HG02943 (cell line): ENCODE results near the gene MAP3K4.
"Not testable (repeated sequence)": the region's sequence is repeated elsewhere in the genome, so short reads cannot be mapped to it uniquely, and the experiment has no call there.

Experiments used
- ATAC-seq: cut with Tn5 transposase; IDR thresholded peaks from one replicate; pipeline ENCODE4 v1.9.1; 2021; ENCODE audit warnings: mild to moderate bottlenecking, low read depth, moderate library complexity; ENCODE audit not compliant: unreplicated experiment

Gene MAP3K4

GRCh38 chr6:161111261-161111660 lies 119.7 kb downstream of the MAP3K4 start:
- ATAC-seq: no peak

DNA sequence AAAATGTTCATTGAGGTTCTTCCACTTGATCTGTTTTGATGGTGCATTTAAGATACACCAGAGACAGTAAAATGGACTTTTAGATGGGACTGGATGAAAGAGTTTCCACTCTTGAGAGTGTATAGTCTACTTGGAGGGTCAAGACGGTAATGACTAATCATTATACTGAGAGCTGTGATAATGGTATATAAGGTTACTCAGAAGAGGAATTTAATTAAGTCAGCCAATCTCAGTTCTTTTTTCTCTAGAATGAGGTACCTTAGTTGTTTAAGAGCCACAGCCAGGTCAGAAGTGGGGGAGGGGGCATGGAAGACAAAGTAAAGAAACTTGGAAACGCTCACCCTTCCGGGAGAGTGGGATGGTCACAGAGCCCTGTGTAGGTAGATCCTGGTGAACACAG lies 123.9 kb downstream of the MAP3K4 start:
- ATAC-seq: no peak

DNA sequence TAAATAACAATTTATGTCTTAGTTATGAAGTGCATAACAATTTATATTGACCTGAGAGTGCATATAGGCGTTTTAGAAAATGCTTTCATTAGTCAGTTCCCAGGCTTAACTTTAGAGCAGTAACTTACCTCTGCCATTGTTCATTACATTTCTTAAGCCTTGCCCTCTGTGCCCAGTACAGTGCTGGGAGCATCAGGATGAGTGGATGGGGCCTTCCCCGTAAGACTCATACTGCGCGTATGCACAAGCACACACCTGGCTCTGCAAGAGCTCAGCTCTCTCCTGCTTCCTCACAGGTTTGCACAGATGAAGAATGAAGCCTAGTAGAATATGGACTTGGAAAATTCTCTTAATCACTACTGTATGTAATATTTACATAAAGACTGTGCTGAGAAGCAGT lies 125.0 kb downstream of the MAP3K4 start:
- no peak for ATAC-seq

DNA sequence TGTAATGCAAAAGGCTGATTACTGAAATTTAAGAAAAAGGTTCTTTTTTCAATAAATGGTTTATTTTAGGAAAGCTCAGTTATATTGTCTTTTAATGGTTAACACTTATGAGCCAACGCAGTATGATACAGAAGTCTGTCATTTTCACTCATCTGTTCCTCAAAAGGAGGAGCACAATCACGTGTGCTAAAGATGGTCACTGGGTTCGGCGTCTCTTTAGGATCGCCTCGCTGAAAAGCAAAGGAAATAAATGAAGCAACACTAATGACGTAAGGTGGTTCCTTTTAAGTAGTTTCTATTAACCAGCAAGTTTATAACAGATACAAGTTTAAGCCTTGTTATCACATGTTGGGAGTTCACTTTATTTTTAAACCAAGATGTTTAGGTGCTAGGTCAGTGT lies 125.7 kb downstream of the MAP3K4 start:
- ATAC-seq: no peak

- no peak for ATAC-seq
These were observed 126.4 kb downstream of the MAP3K4 start for GRCh38 chr6:161117942-161118341.

DNA sequence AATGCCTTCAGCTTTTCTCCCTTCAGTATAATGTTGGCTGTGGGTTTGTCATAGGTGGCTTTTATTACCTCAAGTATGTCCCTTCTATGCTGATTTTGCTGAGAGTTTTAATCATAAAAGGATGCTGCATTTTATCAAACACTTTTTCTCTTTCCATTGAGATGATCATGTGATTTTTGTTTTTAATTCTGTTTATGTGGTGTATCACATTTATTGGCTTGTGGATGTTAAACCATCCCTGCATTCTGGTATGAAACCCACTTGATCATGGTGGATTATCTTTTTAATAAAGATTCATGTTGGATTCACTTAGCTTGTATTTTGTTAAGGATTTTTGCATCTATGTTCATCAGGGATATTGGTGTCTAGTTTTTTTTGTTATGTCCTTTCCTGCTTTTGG lies 131.8 kb downstream of the MAP3K4 start:
- not testable (repeated sequence) for ATAC-seq

DNA sequence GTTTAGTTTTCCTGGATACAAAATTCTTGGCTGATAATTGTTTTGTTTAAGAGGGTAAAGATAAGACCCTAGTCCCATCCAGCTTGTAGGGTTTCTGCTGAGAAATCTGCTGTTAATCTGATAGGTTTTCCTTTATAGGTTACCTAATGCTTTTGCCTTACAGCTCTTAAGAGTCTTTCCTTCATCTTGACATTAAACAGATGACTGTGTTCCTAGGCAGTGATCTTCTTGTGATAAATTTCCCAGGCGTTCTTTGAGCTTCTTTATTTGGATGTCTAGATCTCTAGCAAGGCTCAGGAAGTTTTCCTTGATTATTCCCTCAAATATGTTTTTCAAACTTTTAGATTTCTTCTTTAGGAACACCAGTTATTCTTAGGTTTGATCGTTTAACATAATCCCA lies 134.0 kb downstream of the MAP3K4 start:
- ATAC-seq: no peak

DNA sequence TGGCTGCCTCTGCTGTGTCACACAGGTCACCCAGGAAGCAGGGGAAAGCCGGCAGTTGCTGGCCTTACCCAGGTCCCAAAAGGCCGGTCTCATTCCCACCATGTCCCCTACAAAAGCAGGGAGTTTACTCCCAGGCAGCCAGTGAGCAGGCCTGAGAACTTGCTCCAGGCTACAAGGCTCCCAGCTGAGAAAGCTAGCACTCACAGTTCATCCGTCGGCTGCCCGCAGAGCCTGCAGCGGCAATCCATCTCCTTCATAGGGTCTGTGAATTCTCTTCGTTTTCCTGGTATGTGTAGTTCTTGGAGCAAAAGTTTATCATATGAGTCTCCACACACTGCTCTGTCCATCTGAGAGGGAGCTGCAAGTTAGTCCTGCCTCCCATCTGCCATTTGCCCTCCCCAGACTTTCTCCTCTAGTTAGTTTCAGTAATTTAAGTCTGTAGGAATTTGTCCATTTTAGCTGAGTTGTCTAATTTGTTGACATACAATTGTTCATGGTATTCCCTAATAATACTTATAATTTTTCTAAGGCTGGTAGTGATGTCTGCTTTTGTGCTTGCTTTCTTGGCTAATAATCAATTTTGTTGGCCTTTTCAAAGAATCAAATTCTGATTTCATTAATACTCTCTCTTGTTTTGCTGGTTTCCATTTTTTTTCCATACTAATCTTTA lies 135.6 kb downstream of the MAP3K4 start:
- ATAC-seq: no peak

DNA sequence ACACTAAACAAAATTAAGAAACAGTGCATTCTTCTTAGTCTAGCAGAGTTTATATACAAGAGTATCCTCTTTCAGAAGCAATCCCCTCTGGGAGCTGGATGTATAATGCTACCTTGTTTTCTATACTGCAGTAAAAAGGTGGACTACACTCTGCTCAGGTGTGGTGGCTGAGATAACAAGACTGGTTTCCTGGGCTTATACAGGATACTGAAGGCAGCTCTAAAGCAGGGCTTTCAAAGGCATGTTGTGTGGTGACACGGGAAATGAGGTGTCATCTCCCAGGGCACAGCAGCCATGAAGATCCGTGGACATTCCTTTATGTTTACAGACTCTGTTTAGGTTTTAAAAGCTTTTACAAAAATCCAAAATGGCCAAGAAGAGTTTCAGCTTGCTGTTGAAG lies 136.7 kb downstream of the MAP3K4 start:
- no peak for ATAC-seq

DNA sequence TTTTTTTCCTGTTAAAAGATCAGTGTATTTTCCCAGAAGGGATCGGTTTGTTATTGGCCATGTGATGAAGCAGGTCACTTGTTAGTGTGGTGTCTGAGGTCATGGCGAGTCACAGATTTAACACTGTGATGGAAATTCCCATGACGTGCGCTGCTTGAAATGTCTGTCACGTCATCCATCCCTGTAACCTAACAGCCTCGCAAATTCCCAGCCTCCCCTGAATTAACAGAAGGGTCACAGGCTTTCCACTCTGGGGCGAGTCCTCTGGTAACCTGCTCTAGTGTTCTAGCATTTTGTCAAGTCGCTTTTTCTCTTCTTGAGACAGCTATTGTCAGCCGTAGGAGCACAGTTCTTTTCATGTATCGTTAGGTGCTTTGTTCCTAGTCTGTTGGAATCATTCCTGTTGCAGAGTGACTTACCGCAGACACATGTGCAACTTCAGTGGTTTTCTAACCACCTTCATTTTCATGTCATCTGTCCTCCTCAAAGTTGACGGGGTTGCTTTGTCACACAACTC lies 137.2 kb downstream of the MAP3K4 start:
- ATAC-seq: no peak

DNA sequence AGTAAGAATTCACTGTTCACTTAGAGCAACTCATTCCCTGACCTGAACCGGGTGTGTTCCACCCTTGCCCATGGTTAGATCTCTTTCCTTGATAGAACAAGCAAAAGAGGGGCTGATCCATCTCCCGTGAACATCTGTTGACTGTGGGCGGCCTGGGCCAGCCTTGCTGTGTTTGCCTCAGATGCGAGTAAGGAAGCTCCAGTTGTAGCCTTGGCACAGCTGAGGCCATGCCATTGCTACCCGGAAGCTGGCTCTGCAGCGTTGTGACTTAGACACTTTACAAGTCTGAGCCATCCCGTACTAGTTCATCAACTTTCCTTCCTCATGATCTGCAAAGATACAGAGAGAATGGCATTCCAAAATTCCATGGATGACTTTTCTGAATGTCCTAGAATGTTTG lies 139.0 kb downstream of the MAP3K4 start:
- ATAC-seq: no peak

DNA sequence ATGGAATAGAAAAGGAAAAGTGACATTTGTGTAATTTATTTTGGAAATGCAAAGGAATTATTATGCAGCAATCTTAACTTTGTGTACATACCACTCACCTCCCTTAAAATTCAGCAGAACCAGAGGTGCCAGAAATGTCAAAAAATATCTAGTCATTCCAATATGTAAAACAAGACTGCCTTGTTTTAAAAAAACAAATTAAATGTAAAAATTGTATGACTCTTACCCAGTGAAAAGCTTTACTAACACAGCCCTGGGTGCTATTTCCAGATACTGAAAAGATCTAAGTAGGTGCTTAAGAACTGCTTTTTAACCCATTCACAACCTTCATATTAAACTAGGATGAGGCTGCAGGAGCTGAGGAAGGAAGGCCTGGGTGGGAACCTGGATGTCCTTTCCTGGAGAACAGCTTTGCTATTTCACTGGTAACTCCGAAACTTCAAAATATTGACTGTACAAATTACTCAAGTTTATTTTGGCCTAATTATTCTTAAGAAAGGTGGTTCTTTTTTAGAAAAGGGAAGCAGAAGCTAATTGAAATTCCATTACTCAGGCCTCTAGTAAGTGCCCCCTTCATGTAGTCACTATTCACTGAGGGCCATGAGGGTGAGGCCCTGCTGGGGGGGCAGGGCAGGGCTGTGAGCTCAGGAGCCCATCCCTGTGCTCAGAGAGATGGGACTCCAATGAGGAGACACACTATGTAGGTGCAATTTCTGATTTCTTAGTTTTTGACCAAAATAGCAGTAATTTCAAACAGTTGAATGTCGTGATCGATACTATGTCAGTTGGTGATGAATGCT lies 139.6 kb downstream of the MAP3K4 start:
- no peak for ATAC-seq

DNA sequence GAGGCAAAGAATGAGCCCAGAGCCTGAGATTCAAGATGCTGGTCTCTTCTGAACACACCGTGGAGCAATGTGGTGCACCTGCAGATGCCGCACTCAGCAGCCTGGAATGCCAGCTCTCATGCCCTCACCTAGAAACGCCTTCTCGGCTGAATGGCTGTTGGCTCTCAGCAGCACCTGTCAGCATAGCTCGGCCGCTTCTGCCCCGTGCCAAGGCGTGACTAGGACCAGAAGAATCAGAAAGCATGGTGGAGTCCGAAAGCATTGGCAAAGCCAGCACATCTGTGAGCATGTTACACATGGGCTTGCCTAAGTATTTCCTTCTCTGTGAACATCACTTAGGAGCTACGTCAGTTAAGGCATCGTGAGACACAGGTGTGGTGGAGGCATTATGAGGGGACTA lies 140.8 kb downstream of the MAP3K4 start:
- ATAC-seq: no peak

DNA sequence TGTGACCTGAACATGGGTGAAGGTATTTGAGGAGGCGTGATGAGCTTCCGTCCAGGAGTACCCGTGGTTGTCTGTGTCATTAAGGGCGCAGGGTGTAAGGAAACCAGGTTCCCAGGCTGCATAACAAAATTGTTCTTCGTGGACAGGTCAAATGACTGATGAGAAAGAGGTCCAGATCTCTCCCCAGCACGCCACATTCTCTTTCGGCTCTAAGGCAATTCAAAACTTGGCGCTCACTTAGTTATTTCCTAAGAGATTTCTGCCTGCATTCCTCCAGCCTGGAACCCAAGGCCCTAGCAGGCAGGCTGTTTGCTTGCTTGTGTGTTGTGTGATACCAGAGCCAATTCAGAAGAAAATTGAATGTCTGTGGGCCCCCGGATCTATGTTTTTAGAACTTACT lies 142.4 kb downstream of the MAP3K4 start:
- ATAC-seq: no peak

DNA sequence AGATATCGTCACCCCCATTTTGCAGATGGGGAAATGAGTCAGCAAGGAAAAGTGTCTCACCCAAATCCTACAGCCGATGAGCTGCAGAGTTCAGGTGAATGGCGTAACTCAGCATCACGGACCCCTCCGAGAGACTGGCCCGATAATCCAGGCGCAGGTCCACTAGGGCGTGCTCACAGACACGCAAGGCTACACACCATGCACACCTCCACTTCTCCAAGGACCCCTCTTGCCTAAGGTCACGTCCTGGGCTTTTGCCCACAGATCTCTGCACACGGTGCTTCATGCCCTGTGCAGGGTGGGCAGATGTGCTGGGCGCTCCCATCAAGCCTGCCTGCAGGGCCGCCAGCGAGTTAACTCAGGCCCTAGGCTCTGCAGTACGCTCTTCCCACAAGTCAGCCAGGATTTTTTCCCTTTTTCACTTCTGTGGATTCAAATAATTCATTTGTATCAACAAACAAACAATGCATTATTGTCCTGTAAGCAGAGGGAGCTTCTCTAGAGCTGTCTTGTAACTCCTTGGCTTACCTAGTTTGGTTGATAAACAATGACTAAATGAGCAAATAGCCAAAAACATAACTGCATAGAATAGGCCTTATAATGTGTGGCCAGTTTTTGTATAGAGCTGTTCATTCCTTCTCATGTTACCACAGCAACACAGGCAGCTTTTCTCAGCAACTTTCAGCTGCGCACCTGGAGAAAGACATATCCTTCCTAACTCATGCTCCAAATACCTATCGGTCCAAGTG lies 143.2 kb downstream of the MAP3K4 start:
- no peak for ATAC-seq

DNA sequence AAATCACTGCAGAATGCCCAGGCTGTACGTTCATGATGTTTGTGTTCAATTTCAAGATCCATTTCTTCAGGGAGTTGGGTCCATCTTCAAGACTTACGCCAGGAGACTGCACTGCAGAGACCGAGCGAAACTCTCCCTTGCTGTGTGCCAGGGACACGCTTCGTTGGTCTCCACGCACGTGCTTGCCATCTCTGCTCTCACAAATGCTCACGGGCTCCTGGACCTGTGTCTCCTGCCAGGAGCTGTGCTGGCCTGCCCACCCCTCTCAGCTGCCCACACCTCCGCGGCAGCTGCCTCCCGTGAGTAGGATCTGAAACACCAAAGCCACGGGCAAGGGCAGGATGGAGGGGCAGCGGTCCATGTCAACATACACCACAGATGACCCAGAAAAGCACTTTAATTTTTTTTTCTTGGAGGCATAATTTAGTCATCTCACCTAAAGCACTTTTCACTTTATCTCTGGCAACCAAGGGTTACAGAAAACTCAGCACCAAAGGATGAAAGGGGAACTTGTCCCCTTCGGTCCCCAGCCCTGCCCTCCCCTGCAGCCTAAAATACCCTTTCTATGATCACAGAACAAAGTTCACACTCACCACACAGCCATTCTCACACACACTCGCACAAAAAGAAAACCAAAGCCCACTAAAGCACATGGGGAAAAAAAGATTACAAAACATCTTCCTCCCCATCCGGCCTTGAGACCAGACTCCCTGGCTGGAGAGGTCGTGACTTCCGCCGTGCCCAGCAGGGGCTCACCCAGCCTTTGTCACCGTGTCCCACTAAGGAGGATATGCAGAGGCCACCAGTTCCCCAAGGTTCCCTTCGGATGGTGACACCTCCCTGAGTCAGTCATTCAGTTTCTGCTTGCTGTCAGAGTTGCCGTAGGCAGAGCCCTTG lies 144.4 kb downstream of the MAP3K4 start:
- ATAC-seq: no peak

DNA sequence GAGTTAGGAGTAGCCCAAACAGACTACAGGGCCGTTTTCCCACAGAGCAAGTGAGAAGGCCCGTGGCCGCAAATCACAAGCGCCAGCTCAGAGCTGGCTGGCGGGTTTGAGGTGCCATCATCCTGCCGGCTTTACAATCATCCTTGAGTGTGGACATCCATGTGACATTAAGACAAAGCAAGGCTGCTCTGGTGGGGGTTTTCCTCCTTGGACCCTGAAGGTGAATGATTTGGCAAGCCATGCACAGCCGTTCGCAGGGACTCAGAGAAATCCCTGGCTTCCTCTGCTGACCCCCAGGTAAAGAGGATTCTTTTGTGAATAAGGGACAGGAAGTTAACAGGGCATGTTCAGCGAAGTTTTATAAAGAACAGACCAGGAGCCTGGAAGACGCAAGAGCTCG lies 145.1 kb downstream of the MAP3K4 start:
- no peak for ATAC-seq

DNA sequence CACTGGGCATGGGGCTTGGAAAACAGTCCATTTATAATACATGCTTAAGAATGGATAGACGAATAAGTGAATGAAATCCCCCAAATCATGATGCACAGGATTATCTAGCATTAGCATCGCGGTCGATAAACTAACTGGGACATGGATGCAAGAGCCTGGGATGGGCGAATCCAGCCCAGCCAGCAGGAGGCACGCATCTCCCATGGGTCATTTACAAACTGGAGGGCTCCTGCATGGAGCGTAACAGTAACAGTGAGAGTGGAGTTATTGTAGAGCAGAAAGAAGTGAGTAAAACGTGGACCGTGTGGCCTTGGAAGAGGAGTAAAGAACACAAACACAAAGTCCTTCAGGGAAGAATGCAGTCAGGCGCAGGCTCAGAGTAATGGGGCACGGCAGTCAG lies 145.8 kb downstream of the MAP3K4 start:
- ATAC-seq: no peak

DNA sequence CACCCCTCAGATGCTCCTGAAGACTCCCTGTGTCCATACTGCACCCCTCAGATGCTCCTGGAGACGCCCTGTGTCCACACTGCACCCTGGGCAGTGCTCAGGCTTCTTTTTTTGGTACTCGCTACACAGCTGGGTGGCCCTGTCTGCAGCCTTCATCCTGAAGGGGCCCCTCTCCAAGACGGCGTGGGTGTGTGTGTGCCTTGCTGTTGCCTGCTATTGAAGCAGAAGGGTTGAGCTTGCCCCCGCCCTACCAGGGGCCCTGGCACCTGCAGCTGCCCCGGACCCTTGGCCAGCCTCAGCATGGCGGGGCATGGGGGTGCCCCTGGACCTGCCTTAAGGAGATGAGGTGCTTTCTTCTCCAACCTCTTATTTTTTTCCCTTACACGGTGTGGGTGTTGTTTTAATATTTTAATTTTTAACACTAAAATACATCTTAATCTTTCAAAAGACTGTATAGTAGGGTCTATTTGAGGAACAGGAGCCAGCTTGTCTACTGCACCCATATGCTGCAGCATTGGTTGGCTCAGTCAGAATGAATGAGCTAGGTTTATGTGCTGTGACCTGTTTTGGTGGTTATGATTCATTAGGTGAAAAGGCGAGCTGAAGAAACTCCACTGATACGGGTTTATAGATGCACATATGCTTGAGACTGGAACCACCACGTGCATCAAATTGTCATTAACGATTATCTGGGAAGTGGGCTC lies 146.4 kb downstream of the MAP3K4 start:
- no peak for ATAC-seq
